HepG2 (cell line): Measurements from ENCODE around the gene ARL5C. TPM values are rescaled to one million over a fixed set of nuclear protein-coding genes. Genes with fewer than 3 reads are reported as not detected.

Experiments used
- ATAC-seq: fragments of 200-7000 bp; cut with Tn5 transposase; 3 replicates; pipeline ENCODE4 v1.9.1; 2020; ENCODE audit warnings: mild to moderate bottlenecking, moderate library complexity
- BruUV-seq: library from RNA; stranded (reverse); fragments of 400-500 nt; replicated peaks from 2 replicates; lab custom pipeline; 2021; lab: Mats Ljungman, UMichigan
- CTCF ChIA-PET: fragments of 300-600 bp; formaldehyde crosslinking; extraction: SDS; loops from one replicate; lab custom pipeline; 2021; ENCODE audit warnings: low total read pairs, inconsistent platforms, low intra/inter-chr PET ratio; lab: Yijun Ruan, JAX
- POLR2A ChIA-PET: fragments of 350-600 bp; sonication (Branson Sonifier 250); formaldehyde crosslinking; loops from one replicate; lab custom pipeline; 2020; ENCODE audit warnings: antibody characterized with exemption, inconsistent platforms; lab: Yijun Ruan, JAX
- DNase-seq: peaks from one replicate; pipeline ENCODE4 v3.0.0-alpha.2; 2015; ENCODE audit warnings: low spot score
- FAIRE-seq: peaks from 3 replicates; lab custom pipeline; 2011; peaks lifted over from hg19 to GRCh38; lab: Jason Lieb, UNC
- H2AFZ ChIP-seq: one replicate; pipeline ENCODE4 v1.6.1; 2011; ENCODE audit warnings: low read length, inconsistent platforms
- H3K27ac ChIP-seq: fragments of 300-600 bp; 3 replicates; pipeline ENCODE4 v1.8.0; 2011; ENCODE audit warnings: mixed run types, mild to moderate bottlenecking, mixed read lengths, low read length, inconsistent platforms; ENCODE audit not compliant: insufficient read depth; ENCODE audit errors: extremely low read length
- H3K27me3 ChIP-seq, 2 experiments: fragments of 200-600 bp in 1 of 2; 2 replicates in 1 of 2; 3 replicates in 1 of 2; pipeline versions ENCODE4 v1.6.0 to v1.8.0; 2011; ENCODE audit warnings: low read length in 2 of 2, mild to moderate bottlenecking in 2 of 2, moderate library complexity in 2 of 2, inconsistent platforms in 1 of 2; ENCODE audit not compliant: insufficient read depth in 2 of 2, control insufficient read depth in 1 of 2
- H3K36me3 ChIP-seq, 2 experiments: fragments of 200-600 bp in 1 of 2; replicated peaks in 1 of 2; 2 replicates in 1 of 2; 3 replicates in 1 of 2; pipeline versions ENCODE4 v1.5.1 to v1.8.0; 2011; ENCODE audit warnings: low read length in 2 of 2, inconsistent platforms in 1 of 2; ENCODE audit not compliant: insufficient read depth in 2 of 2, control insufficient read depth in 1 of 2
- H3K4me1 ChIP-seq: 2 replicates; pipeline ENCODE4 v1.5.1; 2012; ENCODE audit warnings: low read length, inconsistent platforms; ENCODE audit not compliant: insufficient read depth
- H3K4me2 ChIP-seq: 2 replicates; pipeline ENCODE4 v1.6.0; 2011; ENCODE audit warnings: low read depth, low read length, inconsistent platforms
- H3K4me3 ChIP-seq, 3 experiments: fragments of 200-600 bp in 1 of 3; sonication (generic), shearing (Covaris generic) in 1 of 3; replicated peaks in 1 of 3; 2 replicates each; pipeline ENCODE4 v1.5.1; 2011 to 2016; ENCODE audit warnings: low read length in 3 of 3, inconsistent platforms in 2 of 3, low read depth in 2 of 3, mild to moderate bottlenecking in 2 of 3, control low read depth in 1 of 3, mixed read lengths in 1 of 3; ENCODE audit not compliant: insufficient read depth in 1 of 3
- H3K79me2 ChIP-seq: one replicate; pipeline ENCODE4 v1.6.1; 2011; ENCODE audit warnings: low read length, inconsistent platforms; ENCODE audit not compliant: insufficient read depth
- H3K9ac ChIP-seq: 2 replicates; pipeline ENCODE4 v1.6.0; 2011; ENCODE audit warnings: mild to moderate bottlenecking, low read depth, low read length, inconsistent platforms; ENCODE audit not compliant: insufficient read depth
- H3K9me3 ChIP-seq: 2 replicates; pipeline ENCODE4 v1.5.1; 2012; ENCODE audit warnings: mild to moderate bottlenecking, low read length
- H4K20me1 ChIP-seq: 2 replicates; pipeline ENCODE4 v1.6.0; 2011; ENCODE audit warnings: inconsistent platforms, mild to moderate bottlenecking, low read length, moderate library complexity; ENCODE audit not compliant: insufficient read depth
- AGO2 ChIP-seq: fragments of 200-400 bp; formaldehyde crosslinking; optimal IDR thresholded peaks from 2 replicates; pipeline ENCODE3; 2017; ENCODE audit warnings: mild to moderate bottlenecking, low read depth, low read length, moderate library complexity
- CHD4 ChIP-seq: fragments of 200-600 bp; sonication (generic); IDR thresholded peaks from 2 replicates; pipeline ENCODE4 v1.7.0; 2017; ENCODE audit warnings: mild to moderate bottlenecking, low read length, borderline replicate concordance
- GABPA ChIP-seq, 2 experiments: IDR thresholded peaks; 2 replicates each; pipeline ENCODE4 v1.6.1; 2011 to 2016; ENCODE audit warnings: low read depth in 2 of 2, low read length in 1 of 2, missing biosample characterization in 1 of 2, missing genetic modification characterization in 1 of 2
- MAFK ChIP-seq, 2 experiments: IDR thresholded peaks in 1 of 2; conservative IDR thresholded peaks in 1 of 2; 2 replicates each; pipeline ENCODE4 v1.6.1; 2011; ENCODE audit warnings: improper control_type of control experiment in 2 of 2, low read length in 2 of 2
- NFATC3 ChIP-seq: sonication (generic); formaldehyde crosslinking; IDR thresholded peaks from 2 replicates; pipeline ENCODE4 v1.5.1; 2020; ENCODE audit warnings: mild to moderate bottlenecking, missing genetic modification reagents
- NFYB ChIP-seq: sonication (generic); formaldehyde crosslinking; IDR thresholded peaks from 2 replicates; pipeline ENCODE4 v1.4.0; 2020; ENCODE audit warnings: missing genetic modification reagents
- SMC3 ChIP-seq: IDR thresholded peaks from 2 replicates; pipeline ENCODE4 v1.6.1; 2011; ENCODE audit warnings: low read length, improper control_type of control experiment
- SP1 ChIP-seq, 2 experiments: fragments of 450-650 bp in 1 of 2; sonication (generic) in 1 of 2; formaldehyde crosslinking in 1 of 2; IDR thresholded peaks; 2 replicates each; pipeline versions ENCODE4 v1.4.0 to v1.6.1; 2016 to 2020; ENCODE audit warnings: missing genetic modification reagents in 1 of 2
- YEATS2 ChIP-seq: sonication (generic); formaldehyde crosslinking; IDR thresholded peaks from 2 replicates; pipeline ENCODE4 v1.4.0; 2020; ENCODE audit warnings: missing genetic modification reagents, borderline replicate concordance
- ZNF234 ChIP-seq: sonication (generic); formaldehyde crosslinking; conservative IDR thresholded peaks from 2 replicates; pipeline ENCODE4 v1.5.1; 2020; ENCODE audit warnings: mild to moderate bottlenecking, missing genetic modification reagents
- ZNF543 ChIP-seq: sonication (generic); formaldehyde crosslinking; IDR thresholded peaks from 2 replicates; pipeline ENCODE4 v1.4.0; 2020; ENCODE audit warnings: mild to moderate bottlenecking, missing genetic modification reagents
- ZNF557 ChIP-seq: sonication (generic); formaldehyde crosslinking; IDR thresholded peaks from 2 replicates; pipeline ENCODE4 v1.4.0; 2020; ENCODE audit warnings: missing genetic modification reagents
- WGBS: methylation state at CpG from one replicate; pipeline ENCODE4 v1.1.6; 2017; ENCODE audit warnings: low lambda C conversion rate; 5-methylcytosine and 5-hydroxymethylcytosine counted together
- in situ Hi-C: cut with HindIII; loops from 2 replicates; pipeline ENCODE4 v1.10.0; 2017; ENCODE audit warnings: low pct_unique_long_range_greater_than_20kb; ENCODE audit not compliant: extremely low pct_ligation_motif_present
- intact Hi-C: fragments of 100-400 bp; cut with micrococcal nuclease; formaldehyde crosslinking; loops from one replicate; pipeline ENCODE4 v1.10.0; 2022; ENCODE audit not compliant: unreplicated experiment
- polyA plus RNA-seq, 8 experiments: library from polyadenylated mRNA; depleted of rRNA in 3 of 8; stranded (reverse) in 7 of 8; unstranded in 1 of 8; fragments of >200 nt; fragmentation: Illumina TruSeq in 4 of 8; extraction: Trizol in 4 of 8; gene quantifications; 2 replicates each; pipeline versions ENCODE4 v1.2.1 to v1.2.3, GENCODE V29; 2011 to 2016; ENCODE audit warnings: low read depth in 4 of 8, missing spikeins in 1 of 8, mixed read lengths in 1 of 8; ENCODE audit not compliant: insufficient read depth in 1 of 8
- total RNA-seq, 5 experiments: library from RNA; depleted of rRNA; stranded (reverse); fragments of >200 nt; fragmentation: Illumina TruSeq; extraction: Trizol; gene quantifications; 2 replicates each; pipeline ENCODE4 v1.2.3, GENCODE V29; 2016; ENCODE audit warnings: low read depth in 1 of 5

The ARL5C gene
- total and polyA plus RNA-seq, 2 of the 13 experiments (the other 11 are each of a cell fraction or from before 2014, with no cell fraction given): not detected

GRCh38 chr17:39212195-39212810, 46.3 kb upstream of the ARL5C start:
- TF ChIP-seq NFATC3 (CRISPR knock-in tag): no peak
- no peak for TF ChIP-seq GABPA (IDR thresholded peaks at IDR 0.05; ENCODE audit: low read depth, low read length)
- no peak for TF ChIP-seq GABPA (CRISPR knock-in tag; IDR thresholded peaks at IDR 0.05; ENCODE audit: low read depth)
- TF ChIP-seq ZNF234 (CRISPR knock-in tag): no peak
- no peak for DNase-seq
- no peak for FAIRE-seq
- in situ Hi-C loops: no loop called here
- BruUV-seq: no TSS peak
- ChIA-PET CTCF (no interaction called here), POLR2A (no interaction called here)
- Histone ChIP-seq H3K9me3 (no peaks in the 10 kb centered on the region), H3K36me3 (no peaks in the 10 kb centered on the region), H3K4me3 (no peak overlapping the region), H3K27ac (no peak overlapping the region), H4K20me1 (no peaks in the 10 kb centered on the region), H3K27me3 (peaks cover 21 to 78% of the 10 kb centered on the region in 2 experiments), H3K4me2 (no peak overlapping the region), H3K4me1 (no peaks in the 10 kb centered on the region), H3K79me2 (no peaks in the 10 kb centered on the region), H2AFZ (no peak overlapping the region), H3K9ac (no peak overlapping the region)
- 28% methylated on average over 4 of the region's 11 CpGs for WGBS
- no peak for ATAC-seq
- intact Hi-C loops: no loop called here

GRCh38 chr17:39210093-39210434, 44.1 kb upstream of the ARL5C start:
- 35% methylated on average over 4 of the region's 22 CpGs for WGBS
- Histone ChIP-seq H3K4me2 (no peak overlapping the region), H3K27me3 (peaks cover 13 to 64% of the 10 kb centered on the region in 2 experiments; a peak in 4 of 5 replicates), H3K4me1 (no peaks in the 10 kb centered on the region), H3K9ac (no peak overlapping the region), H3K4me3 (no peak overlapping the region), H4K20me1 (no peaks in the 10 kb centered on the region; the same call in 1 of the 2 replicates), H3K27ac (no peak overlapping the region), H2AFZ (no peak overlapping the region), H3K79me2 (no peaks in the 10 kb centered on the region), H3K36me3 (peaks cover 2% of the 10 kb centered on the region in 2 experiments; a peak in 4 of 5 replicates), H3K9me3 (no peaks in the 10 kb centered on the region)
- ChIA-PET CTCF (no interaction called here), POLR2A (interaction anchor here (3.0 kb wide), 1 partner anchor 10 kb away, joined by 22 read pairs; the partner anchor contains the start of gene RPL19)
- TF ChIP-seq SMC3 (no peak), ZNF543 (CRISPR knock-in tag) (no peak), MAFK (conservative IDR thresholded peaks at IDR 0.05 in 1 of 2, IDR thresholded peaks at IDR 0.05 in 1 of 2; ENCODE audit: low read length in 2 of 2) (no peak), SP1 (IDR thresholded peaks at IDR 0.05) (no peak), SP1 (CRISPR knock-in tag; IDR thresholded peaks at IDR 0.05) (no peak), ZNF557 (CRISPR knock-in tag) (no peak), AGO2 (no peak), YEATS2 (CRISPR knock-in tag) (no peak), CHD4 (no peak), NFYB (CRISPR knock-in tag) (no peak)
- no peak for FAIRE-seq
- no peak for ATAC-seq
- intact Hi-C loops (no loop called here), in situ Hi-C loops (no loop called here)
- no TSS peak for BruUV-seq
- no peak for DNase-seq
